HG02678 (cell line): Measurements from ENCODE around the gene FAF1.
A peak's percentile ranks its signal among the peaks of the same experiment; 100 is the strongest.

ENCODE experiments used
- ATAC-seq: cut with Tn5 transposase; IDR thresholded peaks from one replicate; pipeline ENCODE4 v1.9.1; 2021; ENCODE audit warnings: mild to moderate bottlenecking, moderate library complexity; ENCODE audit not compliant: unreplicated experiment

FAF1 gene

GRCh38 chr1:50978144-50978851 is 18.2 kb upstream of the FAF1 start:
- peak; percentile 47 for ATAC-seq

- ATAC-seq = peak; percentile 68
Observed at GRCh38 chr1:50977575-50978143, 17.6 kb upstream of the FAF1 start.

GRCh38 chr1:50976890-50977574 is 17.0 kb upstream of the FAF1 start:
- peak; percentile 55 for ATAC-seq

- ATAC-seq = no peak
Observed at GRCh38 chr1:50976111-50976889, 16.2 kb upstream of the FAF1 start.

DNA sequence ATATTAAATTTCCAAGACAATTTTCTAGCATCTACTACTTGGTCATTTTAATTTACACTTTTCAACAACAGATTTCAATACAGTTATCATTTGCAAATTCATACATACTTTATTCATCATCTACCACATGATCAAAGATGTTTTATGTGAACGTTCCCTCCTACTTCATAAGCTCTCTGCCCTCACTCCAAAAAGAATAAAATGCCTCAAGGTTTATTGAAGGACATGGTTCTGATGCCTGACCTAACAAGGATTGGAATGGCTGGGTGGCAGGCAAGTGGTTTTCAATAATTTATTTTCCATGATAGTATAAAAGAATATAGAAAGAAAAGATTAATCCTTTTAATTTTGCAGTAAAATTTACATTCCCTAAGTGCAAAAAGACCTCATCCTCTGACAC is 15.4 kb upstream of the FAF1 start:
- ATAC-seq = no peak

DNA sequence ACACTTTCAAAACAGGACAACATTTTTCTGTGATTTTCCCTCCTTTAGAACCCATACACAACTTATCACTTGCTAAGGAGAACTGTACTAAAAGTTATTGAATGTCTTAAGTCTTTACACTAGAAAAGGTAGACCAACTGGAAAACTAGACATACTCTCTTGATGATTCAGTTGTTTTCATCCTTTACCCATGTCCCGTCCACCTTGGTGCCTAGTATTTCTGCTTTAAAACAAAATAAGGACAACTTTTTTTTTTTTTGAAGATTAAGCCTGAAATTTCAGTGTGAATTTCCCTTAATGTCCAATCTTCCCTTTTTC is 14.5 kb upstream of the FAF1 start:
- no peak for ATAC-seq

DNA sequence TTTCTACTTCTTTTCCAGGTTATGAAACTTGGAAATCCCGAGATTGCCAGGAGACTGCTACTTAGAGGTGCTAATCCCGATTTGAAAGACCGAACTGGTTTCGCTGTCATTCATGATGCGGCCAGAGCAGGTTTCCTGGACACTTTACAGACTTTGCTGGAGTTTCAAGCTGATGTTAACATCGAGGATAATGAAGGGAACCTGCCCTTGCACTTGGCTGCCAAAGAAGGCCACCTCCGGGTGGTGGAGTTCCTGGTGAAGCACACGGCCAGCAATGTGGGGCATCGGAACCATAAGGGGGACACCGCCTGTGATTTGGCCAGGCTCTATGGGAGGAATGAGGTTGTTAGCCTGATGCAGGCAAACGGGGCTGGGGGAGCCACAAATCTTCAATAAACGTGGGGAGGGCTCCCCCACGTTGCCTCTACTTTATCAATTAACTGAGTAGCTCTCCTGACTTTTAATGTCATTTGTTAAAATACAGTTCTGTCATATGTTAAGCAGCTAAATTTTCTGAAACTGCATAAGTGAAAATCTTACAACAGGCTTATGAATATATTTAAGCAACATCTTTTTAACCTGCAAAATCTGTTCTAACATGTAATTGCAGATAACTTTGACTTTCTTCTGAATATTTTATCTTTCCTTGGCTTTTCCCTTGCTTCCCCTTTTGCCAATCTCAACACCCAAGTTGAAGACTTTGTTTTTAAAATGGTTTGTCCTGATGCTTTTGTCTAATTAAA is 14.0 kb upstream of the FAF1 start:
- ATAC-seq = no peak

DNA sequence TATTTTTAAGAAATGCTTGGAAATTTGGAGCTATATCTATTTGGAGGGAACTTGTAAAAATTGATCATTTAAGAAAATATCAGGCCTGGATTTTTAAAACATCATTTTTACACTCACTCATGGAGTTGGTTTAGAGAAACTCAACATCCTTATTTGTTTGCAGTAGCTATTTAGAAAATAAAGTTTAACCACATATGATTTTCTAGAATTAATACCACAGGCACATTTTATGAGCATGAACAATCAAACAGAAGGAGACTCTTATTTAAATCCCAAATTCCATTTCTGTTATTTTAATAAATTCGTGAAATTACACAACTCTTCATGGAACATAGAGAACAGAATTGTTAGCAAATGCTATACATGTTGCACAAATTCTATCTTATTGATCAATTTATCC is 13.2 kb upstream of the FAF1 start:
- ATAC-seq = no peak

DNA sequence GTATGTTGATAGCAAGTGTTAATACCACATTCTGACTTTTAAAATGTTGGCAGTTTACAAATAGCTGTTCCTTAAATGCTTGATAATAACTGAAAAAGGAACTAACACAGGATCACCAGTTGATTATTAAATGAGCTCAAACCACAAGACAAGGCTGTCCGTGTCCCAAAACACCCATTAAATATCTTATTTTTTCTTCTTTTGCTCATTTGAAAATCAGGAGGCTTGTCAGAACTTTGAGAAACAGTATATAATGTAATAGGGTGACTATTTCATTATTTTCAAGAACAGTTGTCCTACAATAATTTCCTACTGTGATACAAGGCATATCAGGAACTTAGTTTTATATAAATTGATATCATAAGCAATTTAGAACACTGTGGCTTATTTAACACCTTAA is 12.7 kb upstream of the FAF1 start:
- no peak for ATAC-seq

DNA sequence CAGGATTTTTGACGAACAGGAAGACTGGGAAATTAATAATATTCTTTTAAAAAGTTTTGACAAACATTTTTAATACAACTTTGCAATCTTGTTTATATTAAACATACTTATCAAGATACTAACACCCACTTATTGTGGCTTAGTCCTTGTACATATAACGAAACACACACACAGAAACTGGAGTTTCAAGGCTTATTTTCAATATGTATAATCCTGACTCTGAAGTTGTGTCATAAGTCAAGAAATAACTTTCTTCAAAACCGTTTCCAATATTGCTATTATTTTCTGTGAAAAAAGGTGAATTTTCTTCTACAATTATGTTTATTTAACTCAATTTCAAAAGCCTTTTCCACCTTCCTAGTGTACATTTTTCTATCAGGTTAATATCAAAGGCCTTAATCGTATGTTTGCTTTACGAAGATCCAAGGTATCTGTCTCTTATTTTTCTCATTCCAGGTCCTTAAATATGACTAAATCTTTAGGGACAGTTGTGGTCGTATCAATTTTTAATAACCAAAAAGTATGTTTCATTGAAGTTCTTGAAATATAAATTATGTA is 11.8 kb upstream of the FAF1 start:
- ATAC-seq = no peak

GRCh38 chr1:50970931-50971582 is 11.0 kb upstream of the FAF1 start:
- ATAC-seq = no peak

GRCh38 chr1:50970509-50970887 is 10.4 kb upstream of the FAF1 start:
- ATAC-seq = no peak

DNA sequence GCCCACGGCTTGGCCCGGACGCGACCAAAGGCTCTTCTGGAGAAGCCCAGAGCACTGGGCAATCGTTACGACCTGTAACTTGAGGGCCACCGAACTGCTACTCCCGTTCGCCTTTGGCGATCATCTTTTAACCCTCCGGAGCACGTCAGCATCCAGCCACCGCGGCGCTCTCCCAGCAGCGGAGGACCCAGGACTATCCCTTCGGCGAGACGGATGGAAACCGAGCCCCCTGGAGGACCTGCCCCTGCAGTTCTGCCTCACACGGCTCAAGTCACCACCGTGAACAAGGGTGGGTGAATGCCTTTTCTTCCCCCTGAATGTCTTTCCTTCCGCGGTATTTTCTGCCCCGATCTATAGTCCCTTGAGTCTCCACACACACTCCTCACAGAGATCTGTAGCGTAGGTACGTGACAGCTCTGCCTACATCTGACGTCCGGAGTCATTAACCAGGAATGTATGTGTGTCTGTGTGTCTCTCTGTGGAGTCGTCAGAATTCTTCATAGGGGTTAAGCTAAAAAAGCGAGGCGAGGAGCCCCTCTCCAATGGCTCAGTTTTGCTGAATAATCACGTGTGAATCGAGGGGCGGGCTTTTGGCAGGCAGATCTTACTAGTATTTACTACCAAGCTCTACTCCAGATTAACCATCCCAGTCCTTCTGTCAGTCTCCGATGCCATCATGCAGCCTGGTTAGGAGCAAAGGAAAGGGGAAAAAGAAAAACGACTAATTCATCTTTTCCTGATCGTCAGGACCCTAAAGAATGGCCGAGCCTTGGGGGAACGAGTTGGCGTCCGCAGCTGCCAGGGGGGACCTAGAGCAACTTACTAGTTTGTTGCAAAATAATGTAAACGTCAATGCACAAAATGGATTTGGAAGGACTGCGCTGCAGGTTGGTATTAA is 9.8 kb upstream of the FAF1 start, which contains the start of gene CDKN2C:
Gene CDKN2C (plus strand): TSS at position 635 of the 898 bp plus-strand sequence. CDS start 124 bp downstream, at position 759.
- ATAC-seq = peak; percentile 20

DNA sequence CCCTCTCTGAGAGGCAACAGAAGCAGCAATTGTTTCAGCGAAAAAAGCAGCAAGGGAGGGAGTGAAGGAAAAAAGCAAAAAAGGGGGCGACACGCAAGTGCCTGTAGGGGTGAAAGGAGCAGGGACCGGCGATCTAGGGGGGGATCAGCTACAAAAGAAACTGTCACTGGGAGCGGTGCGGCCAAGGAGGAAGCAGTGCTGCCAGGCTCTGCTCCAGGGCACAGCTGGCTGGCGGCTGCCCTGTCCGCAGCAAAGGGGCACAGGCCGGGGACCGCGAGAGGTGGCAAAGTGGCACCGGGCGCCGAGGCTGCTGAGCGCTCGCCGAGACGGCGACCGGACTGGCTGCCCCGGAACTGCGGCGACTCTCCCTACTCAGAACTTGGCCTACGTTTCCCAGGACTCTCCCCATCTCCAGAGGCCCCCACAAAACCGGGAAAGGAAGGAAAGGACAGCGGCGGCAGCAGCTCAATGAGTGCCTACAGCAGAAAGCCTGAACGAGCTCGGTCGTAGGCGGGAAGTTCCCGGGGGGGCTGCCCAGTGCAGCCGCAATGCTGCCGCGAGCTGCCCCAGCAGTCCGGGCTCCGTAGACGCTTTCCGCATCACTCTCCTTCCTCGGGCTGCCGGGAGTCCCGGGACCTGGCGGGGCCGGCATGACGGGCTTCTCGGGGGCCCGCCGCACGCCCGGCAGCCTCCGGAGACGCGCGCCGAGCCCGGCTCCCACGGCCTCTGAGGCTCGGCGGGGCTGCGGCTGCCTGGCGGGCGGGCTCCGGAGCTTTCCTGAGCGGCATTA is 8.9 kb upstream of the FAF1 start:
- ATAC-seq = peak; percentile 15

DNA sequence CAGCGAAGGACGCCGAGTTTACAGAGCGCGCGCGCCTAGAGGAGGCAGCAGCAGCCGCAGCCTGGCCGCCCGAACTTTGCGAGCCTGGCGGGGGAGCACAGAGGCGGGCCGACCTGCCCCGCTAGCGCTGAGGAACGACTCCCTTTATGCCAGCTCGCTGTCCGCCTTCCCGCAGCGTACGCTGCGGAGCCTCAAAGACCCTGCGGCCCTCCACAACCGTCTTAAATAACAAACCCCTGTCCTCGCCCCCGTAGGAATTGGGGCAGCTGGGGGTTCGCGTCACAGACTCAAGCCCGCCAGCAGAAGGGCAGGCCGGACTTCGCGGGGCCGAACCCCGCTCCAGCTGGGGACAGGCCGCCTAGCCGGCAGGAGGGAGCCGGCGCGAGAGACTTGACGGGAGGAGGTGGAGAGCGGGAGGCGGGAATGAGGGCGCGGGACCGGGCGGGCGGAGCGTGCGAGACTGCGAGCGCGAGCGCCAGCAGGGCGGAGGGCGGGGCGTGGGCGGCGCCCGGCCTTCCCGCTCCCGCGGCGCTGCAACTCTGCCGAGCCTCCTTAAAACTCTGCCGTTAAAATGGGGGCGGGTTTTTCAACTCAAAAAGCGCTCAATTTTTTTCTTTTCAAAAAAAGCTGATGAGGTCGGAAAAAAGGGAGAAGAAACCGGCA is 8.2 kb upstream of the FAF1 start:
- peak; percentile 64 for ATAC-seq

DNA sequence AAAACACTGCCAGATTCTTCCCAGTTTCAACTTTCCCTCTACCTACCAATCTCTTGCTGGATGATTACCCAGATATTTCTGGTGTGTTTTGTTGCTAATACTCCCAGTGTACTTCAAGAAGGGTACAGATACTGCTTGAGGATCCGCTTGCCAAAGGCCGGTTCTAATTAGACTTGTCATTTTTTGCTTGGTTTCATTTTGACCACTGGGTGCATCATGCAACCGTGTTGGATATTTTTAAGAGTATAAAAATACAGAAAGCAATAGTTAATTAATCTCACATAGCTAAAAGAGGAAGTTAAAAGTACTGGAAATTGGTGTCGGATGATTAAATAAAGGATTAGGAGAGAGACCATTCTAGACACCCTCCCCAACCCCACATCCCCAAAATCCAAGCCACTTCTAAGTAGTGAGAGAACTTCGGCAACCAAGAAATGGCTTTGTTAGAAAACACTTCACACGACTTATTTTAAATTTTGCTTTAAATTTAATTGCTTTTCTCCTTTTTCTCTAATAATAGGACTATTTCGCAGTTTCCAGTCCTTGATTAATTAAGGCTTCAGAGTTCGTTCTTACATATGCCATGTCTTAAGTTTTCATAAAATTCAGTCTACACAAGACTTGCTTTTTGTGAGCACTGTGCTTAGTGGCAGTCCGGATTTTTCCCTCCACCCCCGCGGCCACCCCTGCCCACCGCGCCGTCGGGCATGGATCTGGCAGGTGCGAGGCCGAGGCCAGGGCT is 7.5 kb upstream of the FAF1 start:
- ATAC-seq = no peak

- no peak for ATAC-seq
Observed at GRCh38 chr1:50966991-50967390, 6.9 kb upstream of the FAF1 start.
